ENCODE results near the gene ALDOC.

Gene ALDOC

DNA sequence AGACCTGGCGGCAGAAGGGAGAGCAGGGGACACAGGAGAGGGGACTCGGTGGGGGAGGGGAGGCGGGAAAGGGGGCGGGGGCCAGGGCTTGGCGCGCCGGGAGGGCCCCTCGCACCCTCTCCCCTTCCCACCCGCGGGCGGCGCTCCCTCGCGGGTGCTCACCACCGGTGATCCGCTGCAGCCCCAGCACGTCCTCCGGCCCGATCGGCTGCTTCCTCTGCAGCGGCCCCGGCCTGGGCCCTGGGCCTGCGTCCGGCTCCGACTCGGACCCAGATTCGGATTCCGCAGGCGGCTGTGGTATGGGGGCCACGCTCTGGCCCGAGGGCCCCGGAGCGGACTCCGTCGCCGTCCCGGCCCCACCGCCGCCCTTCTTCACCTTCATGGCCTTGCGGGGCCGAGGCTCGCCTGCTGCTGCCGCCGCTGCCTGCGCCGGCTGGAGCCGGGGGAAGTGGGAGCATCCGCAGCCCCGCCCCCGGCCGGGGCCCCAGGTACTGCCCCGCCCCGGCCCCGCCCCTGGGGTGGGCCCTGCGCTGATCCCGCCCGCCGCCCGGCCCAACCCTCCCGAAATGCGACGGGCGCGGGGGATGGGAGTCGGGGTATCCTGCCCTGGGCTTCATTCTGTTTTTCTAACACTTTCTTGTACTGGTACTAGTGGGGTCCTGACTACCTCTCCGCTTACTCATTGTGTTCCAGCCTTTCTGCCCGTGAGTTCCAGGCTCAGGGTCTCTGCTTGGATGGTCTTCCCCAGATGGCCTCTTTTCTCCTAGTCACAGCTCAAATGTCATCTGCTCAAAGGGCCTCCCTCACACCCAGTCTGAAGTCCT lies 24.3 kb downstream of the ALDOC start, which contains the start of gene UNC119:
UNC119 (minus strand) TSS at position 449 of the 824 bp plus-strand sequence; CDS start at position 382, 67 bp downstream.
- no peak for DNase-seq (ENCODE audit: low read depth, low spot score)

DNA sequence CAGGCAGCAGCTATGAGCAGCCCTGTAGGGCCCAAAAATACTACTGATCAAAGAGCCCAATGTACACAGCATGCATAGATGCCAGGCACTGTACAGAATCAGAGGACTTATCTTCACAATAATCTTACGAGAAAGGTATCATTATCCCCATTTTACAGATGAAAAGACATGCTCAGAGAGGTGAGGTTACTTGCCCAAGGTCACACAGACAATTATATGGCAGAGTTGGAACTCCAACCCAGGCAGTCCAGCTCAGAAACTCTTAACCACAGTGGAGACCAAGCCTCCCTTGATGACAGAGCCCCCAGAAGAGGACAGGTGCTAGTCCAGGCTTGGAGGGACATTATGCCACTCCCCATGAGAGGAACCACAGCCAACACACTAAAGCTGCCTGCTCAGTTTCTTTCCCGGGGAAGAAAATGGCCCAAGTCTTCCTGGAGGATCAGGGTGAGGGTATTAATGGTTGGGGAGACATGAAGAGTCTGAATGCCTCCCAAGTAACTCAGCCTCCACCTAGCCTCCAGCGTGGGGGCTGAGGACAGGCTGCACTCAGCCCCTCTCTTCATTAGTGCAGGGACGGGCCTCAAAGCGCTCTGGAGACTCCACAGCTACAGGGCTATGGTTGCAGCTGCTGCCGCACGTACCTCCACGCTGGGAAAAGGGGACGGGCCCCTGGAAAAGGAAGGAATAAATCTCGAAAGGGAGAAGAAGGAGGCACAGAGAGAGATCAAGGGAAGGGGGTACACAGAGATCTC lies 25.1 kb downstream of the ALDOC start:
- DNase-seq (ENCODE audit: low read depth, low spot score) = no peak

DNA sequence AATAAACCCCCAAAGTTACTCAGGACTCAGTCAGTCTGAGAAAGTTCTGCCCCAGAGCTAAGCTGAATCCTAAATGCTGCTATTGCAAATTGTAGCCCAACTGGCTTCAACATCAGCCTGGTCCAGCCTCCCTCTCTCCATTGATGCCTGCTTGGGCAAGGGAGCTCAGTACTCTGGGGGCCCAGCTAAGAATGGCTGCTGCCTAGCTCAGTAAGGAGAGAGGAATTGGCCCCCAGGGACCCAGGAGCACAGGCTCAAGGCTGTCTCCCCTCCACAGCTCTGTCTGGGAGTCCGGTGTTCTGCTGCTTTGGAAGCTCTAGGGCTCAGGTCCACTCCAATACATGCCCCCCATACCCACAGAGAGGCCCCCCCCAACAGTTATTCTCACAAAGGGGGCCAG lies 25.8 kb downstream of the ALDOC start:
- DNase-seq (ENCODE audit: low read depth, low spot score) = no peak

DNA sequence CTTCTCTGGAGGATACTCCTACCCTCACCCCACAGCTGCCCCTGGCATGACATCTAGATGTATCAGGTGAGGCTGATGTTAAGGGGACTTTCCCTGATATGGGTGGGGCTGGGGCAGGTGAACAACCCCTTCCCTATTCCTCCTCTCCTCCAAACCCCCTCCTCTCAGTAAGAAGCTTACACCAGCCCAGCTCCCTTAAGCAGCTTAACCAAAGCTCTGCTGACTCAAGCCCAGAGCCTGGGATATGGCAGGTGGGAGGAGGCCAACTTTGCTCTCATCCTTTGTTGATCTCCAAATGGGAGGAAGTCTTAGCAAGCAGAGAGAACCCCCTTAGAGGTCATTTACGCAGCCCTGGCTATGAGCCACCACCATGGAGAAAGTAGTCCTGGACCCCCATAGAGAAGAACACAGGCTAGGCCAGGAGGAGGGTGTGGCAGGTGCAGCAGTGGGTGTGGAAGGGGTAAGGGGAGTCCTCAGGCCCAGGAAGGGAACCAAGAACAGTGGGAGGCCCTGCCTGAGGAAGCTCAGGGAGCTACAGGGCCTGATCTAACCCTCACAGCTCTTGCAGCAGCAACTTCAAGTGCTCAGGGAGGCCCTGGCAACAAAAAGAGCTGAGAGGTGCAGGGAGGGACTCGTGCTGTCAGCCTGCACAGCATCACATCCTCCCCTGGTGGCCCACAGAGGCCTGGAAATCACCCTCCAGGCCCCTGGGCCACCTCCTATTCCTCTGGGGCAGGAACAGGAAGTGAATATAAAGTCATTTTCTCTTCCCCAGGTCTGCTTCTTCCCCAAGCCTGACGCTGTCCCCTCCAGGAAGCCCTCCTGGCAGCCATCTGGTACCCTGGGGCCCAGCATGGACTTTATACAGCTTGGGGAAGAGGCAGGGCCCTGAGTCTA lies 27.2 kb downstream of the ALDOC start:
- DNase-seq (ENCODE audit: low read depth, low spot score) = no peak

DNA sequence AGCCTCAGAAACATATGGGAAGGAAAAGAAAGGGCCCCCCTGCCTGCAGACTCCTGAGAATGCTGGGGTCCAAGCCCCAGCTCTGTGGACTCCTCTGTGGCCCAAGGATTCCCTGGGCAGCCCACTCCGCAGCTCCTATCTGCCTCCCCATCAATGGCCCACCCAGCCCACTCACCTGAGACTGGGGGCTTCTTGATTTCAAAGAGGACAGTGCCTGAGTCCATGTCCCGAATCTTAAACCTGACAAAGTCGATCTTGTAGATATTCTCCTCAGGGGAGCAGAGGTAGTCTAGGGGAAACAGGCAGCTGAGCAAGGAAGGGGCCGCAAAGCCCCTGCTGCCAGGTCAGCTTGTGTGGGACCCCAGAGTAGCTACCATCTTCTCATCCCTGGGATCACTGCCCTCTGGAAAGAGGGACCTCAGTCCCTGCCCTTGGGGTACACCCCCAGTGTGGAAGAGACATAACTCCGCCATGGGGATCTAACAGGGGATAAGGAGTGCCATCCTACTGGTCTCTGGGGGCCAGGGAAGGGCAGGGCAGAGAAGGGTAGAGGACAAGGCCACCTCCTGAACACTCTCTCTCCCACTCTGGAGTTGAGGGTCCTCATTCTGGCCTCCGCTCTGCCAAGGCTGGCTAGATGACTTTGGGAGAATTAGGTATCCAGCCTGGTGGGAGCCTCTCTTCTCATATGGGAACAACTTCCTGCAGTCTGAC lies 28.1 kb downstream of the ALDOC start:
- no peak for DNase-seq (ENCODE audit: low read depth, low spot score)

DNA sequence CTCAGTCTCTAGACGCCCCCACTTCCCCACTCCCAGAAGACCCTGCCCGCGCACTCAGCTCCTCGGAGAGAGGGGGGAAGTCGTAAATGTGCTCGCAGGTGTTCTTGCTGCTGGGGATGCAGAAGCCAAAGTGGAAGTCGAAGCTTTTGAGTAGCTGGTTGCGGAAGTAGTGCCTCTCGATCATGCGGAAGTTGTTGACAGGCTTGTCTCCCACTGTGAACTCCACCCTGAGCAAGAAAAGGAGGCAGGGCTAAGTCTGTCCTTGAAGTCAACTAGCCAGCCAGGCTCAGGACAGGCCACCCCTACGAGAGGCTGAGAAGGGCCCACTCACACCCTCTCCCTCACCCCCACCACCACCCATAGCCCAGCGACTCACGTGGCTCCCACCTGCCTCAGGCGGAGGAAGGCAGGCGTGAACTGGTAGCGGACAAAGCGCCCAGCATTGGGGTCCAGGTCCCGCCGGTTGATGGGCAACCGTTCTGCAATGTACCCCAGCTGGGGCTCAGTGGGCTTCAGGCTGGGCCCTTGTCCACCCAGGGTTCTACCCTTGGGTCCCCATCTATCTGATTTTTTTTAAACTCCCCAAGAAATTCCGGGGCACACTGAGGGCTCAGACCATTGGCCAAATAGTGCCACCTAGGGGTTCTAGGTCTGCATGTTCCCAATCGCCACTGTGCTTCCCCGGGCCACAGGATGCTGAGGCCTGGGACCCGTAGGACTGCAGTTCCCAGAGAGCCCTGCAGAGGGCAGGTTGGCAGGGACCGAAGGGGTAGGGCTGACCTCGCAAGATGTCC lies 28.9 kb downstream of the ALDOC start:
- peak; percentile 49 for DNase-seq (ENCODE audit: low read depth, low spot score)

DNA sequence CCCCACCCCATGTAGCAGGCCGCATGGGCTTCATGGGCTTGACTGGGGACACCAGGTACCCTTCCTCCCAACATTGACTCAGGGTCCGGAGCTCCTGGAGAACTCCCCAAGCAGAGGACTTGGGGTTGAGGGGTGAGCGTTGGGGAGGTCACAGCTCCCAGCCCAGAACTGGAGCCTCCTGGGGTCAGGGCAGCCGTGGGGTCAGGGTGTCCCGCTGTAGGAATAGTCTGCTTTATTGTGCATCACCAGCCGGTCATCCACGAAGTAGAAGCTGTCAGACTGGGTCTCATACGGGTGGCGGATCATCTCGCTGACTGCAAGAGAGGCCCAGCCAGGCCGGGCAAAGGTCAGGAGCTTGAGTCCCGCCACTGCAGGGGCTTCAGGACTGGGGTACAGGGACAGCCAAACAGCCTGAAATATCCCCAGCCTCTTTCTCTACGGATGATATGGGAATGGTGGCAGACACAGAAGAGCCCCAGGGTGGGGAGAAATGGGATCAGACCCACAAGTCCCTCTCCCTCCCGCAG lies 29.5 kb downstream of the ALDOC start:
- DNase-seq (ENCODE audit: low read depth, low spot score) = no peak

DNA sequence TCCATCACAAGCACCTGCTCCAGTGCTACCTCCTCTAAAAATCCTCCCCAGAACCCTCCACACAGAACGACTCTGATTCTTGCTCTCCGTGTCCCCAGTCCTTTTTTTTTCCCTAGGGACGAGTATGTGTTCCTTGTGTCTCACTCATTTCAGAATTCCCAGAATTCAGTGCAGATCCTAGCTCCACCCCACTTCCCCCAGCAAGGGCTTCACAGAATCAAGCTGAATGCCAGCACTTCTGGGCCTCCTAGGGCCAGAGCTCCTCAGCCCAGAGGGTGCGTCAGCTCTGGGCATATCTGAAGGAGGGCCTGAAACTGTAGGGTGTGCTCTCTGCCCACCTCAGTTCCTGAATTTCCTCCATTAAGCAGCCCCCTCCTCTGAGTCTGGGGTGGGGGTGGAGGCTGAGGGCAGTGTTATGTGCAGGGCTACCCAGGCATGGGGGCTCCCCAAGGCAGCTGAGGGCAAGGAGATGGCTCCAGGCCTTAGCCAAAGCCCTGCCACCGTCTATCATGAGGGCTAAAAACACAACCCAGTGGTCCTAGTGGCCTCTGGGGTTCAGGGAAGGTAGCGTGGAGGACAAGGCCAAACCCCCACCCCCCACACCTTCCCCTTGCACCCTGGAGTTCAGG lies 30.8 kb downstream of the ALDOC start:
- DNase-seq (ENCODE audit: low read depth, low spot score) = no peak

DNA sequence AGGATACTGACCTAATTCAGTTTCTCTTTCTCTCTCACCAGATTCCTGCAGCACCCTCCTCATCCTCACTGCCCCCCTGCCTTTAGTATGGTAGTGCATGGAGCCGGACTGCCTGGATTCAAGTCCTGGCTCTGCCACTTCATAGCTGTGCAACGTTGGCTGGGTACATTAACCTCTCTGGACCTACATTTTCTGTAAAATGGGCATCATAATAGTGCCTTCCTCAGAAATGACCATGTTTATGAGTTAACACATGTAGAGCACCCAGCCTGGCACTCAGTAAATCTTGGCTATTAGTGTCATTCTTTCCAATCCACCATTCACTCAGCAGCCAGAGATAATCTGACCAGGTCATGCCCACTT lies 31.6 kb downstream of the ALDOC start:
- DNase-seq (ENCODE audit: low read depth, low spot score) = no peak

DNA sequence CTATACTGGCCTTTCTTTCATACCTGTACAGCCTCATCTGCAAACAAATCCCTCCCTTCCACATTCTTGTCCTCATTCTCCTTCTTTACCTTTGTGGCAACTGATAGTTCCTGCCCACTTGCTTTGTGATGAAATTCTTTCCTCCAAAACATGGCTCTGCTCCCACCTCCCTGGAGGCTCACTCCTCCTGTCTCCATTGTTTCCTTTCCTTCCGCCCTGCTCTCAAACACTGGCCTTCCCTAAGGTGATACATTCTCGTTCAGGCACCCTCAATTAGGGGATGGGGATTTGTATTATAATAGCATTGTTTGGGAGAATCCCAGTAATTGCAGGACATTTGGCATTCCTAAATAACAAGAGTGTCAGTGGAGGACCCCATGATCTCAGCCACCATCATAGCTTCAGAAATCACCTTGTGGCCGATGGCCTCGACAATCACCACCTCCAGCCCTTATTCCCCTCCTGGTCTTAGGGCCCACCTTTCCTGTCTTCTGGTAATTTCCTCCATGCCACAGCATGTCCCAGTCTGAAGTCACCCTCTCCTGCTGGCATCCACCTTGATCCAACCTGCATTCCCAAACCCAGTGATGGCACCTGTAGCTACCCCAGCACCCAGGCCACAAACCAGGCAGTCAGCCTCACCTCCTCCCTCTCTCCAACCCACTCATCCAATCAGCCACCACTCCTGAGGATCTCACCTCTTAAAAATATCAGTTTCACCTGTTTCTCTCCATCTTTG lies 32.1 kb downstream of the ALDOC start:
- no peak for DNase-seq (ENCODE audit: low read depth, low spot score)

DNA sequence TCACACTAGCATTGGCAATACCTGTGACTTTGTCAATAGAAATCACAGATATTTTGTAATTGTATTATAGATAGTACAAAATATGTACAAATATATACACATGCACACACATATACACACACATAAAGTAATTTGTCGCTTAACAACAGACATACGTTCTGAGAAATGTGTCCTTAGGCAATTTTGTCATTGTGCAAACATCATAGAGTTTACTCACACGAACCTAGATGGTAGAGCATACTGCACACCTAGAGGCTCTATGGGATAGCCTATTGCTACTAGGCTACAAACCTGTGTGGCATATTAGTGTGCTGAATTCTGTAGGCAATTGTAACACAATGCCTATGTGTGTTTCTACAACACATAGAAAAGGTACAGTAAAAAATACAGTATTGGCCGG lies 35.3 kb downstream of the ALDOC start:
- DNase-seq (ENCODE audit: low read depth, low spot score) = no peak

DNA sequence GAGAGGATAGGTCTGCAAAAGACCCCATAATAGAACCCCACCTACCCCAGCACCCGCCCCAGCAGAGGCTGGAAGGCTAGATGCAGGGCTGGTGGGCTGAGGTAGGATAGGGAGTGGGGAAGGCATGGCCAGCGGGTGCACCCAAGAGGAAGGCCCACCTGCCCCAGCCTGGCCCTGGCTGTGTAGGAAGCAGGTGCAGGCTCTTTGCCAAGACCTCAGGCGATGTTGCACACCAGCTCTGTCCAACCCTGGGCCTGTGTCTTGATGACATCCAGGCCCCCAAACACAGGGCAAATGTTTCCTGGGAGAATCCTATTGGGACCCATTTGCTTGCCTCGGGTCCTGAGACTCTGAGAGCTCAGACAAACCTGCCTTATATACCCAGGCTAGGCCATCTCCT lies 36.5 kb downstream of the ALDOC start:
- DNase-seq (ENCODE audit: low read depth, low spot score) = no peak

DNA sequence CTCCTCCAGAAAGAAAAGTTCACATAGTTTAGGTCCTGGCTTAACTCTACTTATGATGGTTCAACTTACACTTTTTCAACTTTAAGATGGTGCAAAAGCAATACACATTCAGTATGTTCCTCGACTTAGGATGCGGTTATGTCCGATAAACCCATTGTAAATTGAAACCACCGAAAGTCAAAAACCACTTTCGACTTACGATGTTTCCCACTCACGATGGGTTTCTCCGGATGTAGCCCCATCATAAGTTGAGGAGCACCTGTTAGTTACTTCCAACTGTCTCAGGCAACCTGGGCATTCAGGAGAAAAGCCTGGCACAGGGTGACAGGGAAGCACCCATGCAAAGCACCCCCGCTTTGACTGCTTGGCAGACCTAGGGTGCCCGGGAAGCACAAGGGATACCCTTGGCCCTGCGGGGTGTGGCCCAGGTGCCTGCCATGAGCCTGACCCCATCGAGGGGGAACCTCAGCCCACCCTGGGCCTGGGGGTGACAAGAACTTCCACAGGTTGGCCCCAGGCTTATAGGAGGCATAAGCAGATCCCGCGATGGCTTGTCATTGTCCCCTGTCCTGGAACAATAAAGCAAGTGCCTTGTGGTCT lies 38.3 kb downstream of the ALDOC start:
- no peak for DNase-seq (ENCODE audit: low read depth, low spot score)

DNA sequence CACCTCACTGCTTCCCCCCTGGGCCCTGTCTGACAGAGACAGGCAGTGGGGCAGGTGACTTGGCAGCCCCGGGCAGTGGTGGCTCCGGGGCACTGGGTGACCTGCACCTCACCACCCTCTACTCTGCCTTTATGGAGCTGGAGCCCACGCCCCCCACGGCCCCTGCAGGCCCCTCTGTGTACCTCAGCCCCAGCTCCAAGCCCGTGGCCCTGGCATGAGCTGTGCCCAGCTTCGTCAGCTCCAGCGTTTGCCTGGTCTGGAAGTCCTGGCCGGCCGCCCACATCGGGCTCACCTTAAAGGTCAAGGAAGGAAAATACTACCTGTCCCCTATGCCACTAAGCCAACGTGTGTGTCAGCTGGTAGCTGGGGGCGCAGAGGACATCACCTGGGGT lies 39.5 kb downstream of the ALDOC start:
- no peak for DNase-seq (ENCODE audit: low read depth, low spot score)

DNA sequence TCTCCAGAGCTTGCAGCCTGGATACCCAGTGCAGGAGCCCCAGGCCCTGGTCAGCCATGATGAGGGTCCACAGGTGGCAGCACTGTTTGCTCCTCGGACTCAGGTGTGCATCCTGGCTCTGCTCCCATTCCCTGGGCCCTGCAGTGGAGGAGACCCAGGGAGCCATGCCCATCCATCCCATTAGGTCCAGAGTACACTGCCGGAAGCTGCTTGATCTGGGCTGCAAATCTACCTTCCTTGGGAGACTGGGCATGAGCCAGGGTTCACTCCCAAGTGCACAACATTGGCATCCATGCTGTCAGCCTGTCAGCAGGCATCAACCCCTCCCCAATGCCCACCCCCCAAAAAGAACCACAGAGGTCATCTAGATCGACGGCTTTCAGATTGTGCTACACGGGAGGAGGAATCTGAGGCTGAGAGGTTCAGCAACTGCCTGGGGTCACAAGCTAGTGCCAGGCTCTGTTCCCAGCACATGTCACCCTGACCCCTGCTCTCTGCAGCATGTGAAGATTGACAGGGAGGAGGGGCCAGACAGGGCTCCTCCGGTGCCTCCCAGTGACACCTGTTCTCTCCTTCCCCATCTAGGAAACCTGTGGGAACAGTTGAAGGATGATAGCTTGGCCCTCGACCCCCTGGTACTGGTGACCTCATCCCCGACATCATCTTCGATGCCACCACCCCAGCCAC lies 40.0 kb downstream of the ALDOC start:
- no peak for DNase-seq (ENCODE audit: low read depth, low spot score)

DNA sequence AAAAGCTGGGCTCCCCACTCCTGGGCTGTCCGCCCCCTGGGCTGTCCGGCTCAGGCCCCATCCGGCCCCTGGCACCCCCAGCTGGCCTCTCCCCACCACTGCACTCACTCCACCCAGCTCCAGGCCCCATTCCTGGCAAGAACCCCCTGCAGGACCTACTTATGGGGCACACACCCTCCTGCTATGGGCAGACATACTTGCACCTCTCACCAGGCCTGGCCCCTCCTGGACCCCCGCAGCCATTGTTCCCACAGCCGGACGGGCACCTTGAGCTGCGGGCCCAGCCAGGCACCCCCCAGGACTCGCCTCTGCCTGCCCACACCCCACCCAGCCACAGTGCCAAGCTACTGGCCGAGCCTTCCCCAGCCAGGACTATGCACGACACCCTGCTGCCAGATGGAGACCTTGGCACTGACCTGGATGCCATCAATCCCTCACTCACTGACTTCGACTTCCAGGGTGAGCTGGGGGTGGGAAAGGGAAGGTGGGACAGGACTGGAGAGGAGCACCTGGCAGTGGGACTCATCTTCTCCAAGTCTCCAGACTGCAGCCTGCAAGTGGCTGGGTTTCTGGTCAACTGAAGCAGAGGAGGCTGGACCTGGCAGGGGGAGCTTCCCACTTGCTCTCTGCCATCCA lies 41.8 kb downstream of the ALDOC start:
- no peak for DNase-seq (ENCODE audit: low read depth, low spot score)

DNA sequence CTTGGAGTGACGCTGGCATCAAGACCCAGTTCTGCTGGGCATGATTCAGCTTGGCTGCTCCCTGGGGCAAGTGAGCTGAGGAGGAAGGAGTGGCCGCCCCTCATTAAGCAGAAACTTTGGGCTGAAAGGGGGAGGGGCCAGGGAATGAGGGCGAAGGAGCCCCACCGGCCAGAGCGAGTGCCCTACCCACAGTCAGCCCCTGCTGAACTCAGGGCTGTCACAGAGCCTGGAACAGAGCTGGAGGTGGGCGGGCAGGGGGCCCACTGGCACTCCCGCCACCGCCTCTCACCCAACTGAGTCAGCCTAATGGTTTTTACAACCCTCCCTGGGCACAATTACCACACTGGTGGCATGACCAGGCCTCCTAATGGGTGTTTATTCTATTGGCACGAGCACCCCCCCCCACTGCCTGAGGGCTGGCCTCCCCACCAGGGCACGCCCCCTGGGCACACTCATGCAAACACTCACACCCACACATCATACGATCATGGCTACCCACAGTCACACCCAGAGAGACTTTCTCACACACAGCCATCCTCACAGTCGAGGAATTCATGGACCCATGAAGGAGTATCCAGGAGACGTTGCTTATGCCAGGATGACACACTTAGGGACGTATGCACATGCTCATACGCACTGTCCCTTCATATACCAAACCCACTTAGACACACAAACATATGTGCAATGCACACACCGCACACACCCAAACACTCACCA lies 43.4 kb downstream of the ALDOC start:
- DNase-seq (ENCODE audit: low read depth, low spot score) = no peak
